Fibroblast of lung (primary cell): ENCODE data around the gene KIAA1217. TPM values are rescaled to one million over a fixed set of nuclear protein-coding genes. Genes with fewer than 3 reads are reported as not detected.

Experiments used
- DNase-seq, 2 donors: peaks; one replicate each; pipeline versions ENCODE4 v3.0.0 to v3.0.0-alpha.2; 2010; ENCODE audit warnings: low read depth in 2 of 2
- H2AFZ ChIP-seq: 2 replicates; pipeline ENCODE4 v1.5.1; 2012; ENCODE audit warnings: low read length, control low read depth, inconsistent platforms
- H3K27ac ChIP-seq: 2 replicates; pipeline ENCODE4 v1.5.1; 2011; ENCODE audit warnings: low read length, control low read depth; ENCODE audit not compliant: insufficient read depth
- H3K27me3 ChIP-seq: 2 replicates; pipeline ENCODE4 v1.5.1; 2011; ENCODE audit warnings: mild to moderate bottlenecking, low read length; ENCODE audit not compliant: control insufficient read depth, insufficient read depth
- H3K36me3 ChIP-seq: 2 replicates; pipeline ENCODE4 v1.5.1; 2011; ENCODE audit warnings: low read length; ENCODE audit not compliant: control insufficient read depth, insufficient read depth
- H3K4me1 ChIP-seq: 2 replicates; pipeline ENCODE4 v1.5.1; 2011; ENCODE audit warnings: low read length; ENCODE audit not compliant: control insufficient read depth, insufficient read depth; ENCODE audit errors: extremely low read depth
- H3K4me2 ChIP-seq: 2 replicates; pipeline ENCODE4 v1.5.1; 2011; ENCODE audit warnings: low read length, control low read depth; ENCODE audit not compliant: insufficient read depth; ENCODE audit errors: extremely low read depth
- H3K4me3 ChIP-seq, 4 experiments: fragments of 200-600 bp in 1 of 4; sonication (generic) in 1 of 4; replicated peaks in 1 of 4; 2 replicates each; pipeline ENCODE4 v1.5.1; 2011 to 2016; ENCODE audit warnings: low read length in 4 of 4, low read depth in 3 of 4, mild to moderate bottlenecking in 3 of 4, control low read depth in 2 of 4, inconsistent platforms in 1 of 4, mixed read lengths in 1 of 4; ENCODE audit not compliant: insufficient read depth in 1 of 4; ENCODE audit errors: control extremely low read depth in 1 of 4
- H3K79me2 ChIP-seq: 2 replicates; pipeline ENCODE4 v1.5.1; 2012; ENCODE audit warnings: mild to moderate bottlenecking, low read length, inconsistent platforms; ENCODE audit not compliant: control insufficient read depth, insufficient read depth
- H3K9ac ChIP-seq: 2 replicates; pipeline ENCODE4 v1.5.1; 2011; ENCODE audit warnings: mild to moderate bottlenecking, low read length, control low read depth; ENCODE audit not compliant: insufficient read depth
- H3K9me3 ChIP-seq: 2 replicates; pipeline ENCODE4 v1.5.1; 2012; ENCODE audit warnings: low read depth, low read length; ENCODE audit not compliant: control insufficient read depth, insufficient read depth
- H4K20me1 ChIP-seq: 2 replicates; pipeline ENCODE4 v1.5.1; 2011; ENCODE audit warnings: low read length; ENCODE audit not compliant: control insufficient read depth, insufficient read depth; ENCODE audit errors: extremely low read depth
- EZH2 ChIP-seq: IDR thresholded peaks from 2 replicates; pipeline ENCODE4 v1.5.1; 2012; ENCODE audit warnings: low read length, control low read depth, mild to moderate bottlenecking; ENCODE audit errors: missing control alignments
- polyA plus RNA-seq, 2 donors: library from polyadenylated mRNA; depleted of rRNA in 1 of 2; stranded (reverse) in 1 of 2; unstranded in 1 of 2; fragments of >200 nt; gene quantifications; 2 replicates each; pipeline ENCODE4 v1.2.1, GENCODE V29; 2011 to 2012; ENCODE audit warnings: missing spikeins in 1 of 2
- total RNA-seq: library from RNA; depleted of rRNA; stranded (reverse); fragments of >200 nt; gene quantifications from 2 replicates; pipeline ENCODE4 v1.2.1, GENCODE V29; 2014
- TF ChIP-seq, protein P1 (sequence below), 2 donors: IDR thresholded peaks in 1 of 2; conservative IDR thresholded peaks in 1 of 2; 1 replicate in 1 of 2; 2 replicates in 1 of 2; pipeline ENCODE4 v1.5.1; 2011 to 2012; ENCODE audit warnings: low read length in 2 of 2, control low read depth in 1 of 2, inconsistent platforms in 1 of 2, low read depth in 1 of 2, mild to moderate bottlenecking in 1 of 2

The KIAA1217 gene
- total and polyA plus RNA-seq, 2 donors (not counting 1 experiment from before 2014, with no cell fraction given) = 0.92 to 1.5 TPM

GRCh38 chr10:24449769-24450310 lies 240.9 kb downstream of the KIAA1217 start:
- H3K4me1 ChIP-seq = no peaks in the 10 kb centered on the region
- no peak for DNase-seq
- peak overlapping the region in 3 of 4 experiments; percentile 27 to 54 (median 45) for H3K4me3 ChIP-seq
- peak overlapping the region; percentile 66 for H3K4me2 ChIP-seq
- no peak overlapping the region for H2AFZ ChIP-seq
- H3K36me3 ChIP-seq = no peaks in the 10 kb centered on the region
- H4K20me1 ChIP-seq = no peaks in the 10 kb centered on the region
- H3K9ac ChIP-seq = no peak overlapping the region
- peak overlapping the region; percentile 23 for H3K27ac ChIP-seq
- no peaks in the 10 kb centered on the region for H3K27me3 ChIP-seq
- no peaks in the 10 kb centered on the region for H3K9me3 ChIP-seq
- TF ChIP-seq, protein P1, sequence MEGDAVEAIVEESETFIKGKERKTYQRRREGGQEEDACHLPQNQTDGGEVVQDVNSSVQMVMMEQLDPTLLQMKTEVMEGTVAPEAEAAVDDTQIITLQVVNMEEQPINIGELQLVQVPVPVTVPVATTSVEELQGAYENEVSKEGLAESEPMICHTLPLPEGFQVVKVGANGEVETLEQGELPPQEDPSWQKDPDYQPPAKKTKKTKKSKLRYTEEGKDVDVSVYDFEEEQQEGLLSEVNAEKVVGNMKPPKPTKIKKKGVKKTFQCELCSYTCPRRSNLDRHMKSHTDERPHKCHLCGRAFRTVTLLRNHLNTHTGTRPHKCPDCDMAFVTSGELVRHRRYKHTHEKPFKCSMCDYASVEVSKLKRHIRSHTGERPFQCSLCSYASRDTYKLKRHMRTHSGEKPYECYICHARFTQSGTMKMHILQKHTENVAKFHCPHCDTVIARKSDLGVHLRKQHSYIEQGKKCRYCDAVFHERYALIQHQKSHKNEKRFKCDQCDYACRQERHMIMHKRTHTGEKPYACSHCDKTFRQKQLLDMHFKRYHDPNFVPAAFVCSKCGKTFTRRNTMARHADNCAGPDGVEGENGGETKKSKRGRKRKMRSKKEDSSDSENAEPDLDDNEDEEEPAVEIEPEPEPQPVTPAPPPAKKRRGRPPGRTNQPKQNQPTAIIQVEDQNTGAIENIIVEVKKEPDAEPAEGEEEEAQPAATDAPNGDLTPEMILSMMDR (conservative IDR thresholded peaks at IDR 0.05 in 1 of 2, IDR thresholded peaks at IDR 0.05 in 1 of 2; ENCODE audit: low read depth in 1 of 2, low read length in 2 of 2) = no peak
- no peak for TF ChIP-seq EZH2
- H3K79me2 ChIP-seq = no peaks in the 10 kb centered on the region

GRCh38 chr10:24451325-24451820 lies 242.4 kb downstream of the KIAA1217 start:
- no peaks in the 10 kb centered on the region for H4K20me1 ChIP-seq
- DNase-seq = no peak
- H3K4me3 ChIP-seq = peak overlapping the region in 1 of 4 experiments; percentile 45
- H3K36me3 ChIP-seq = no peaks in the 10 kb centered on the region
- no peaks in the 10 kb centered on the region for H3K9me3 ChIP-seq
- no peak overlapping the region for H3K9ac ChIP-seq
- no peaks in the 10 kb centered on the region for H3K79me2 ChIP-seq
- H3K27me3 ChIP-seq = no peaks in the 10 kb centered on the region
- H3K4me2 ChIP-seq = no peak overlapping the region
- no peak for TF ChIP-seq EZH2
- TF ChIP-seq, protein P1 (conservative IDR thresholded peaks at IDR 0.05 in 1 of 2, IDR thresholded peaks at IDR 0.05 in 1 of 2; ENCODE audit: low read depth in 1 of 2, low read length in 2 of 2) = no peak
- no peak overlapping the region for H3K27ac ChIP-seq
- no peak overlapping the region for H2AFZ ChIP-seq
- H3K4me1 ChIP-seq = no peaks in the 10 kb centered on the region

- no peaks in the 10 kb centered on the region for H3K27me3 ChIP-seq
- H3K27ac ChIP-seq = no peak overlapping the region
- H3K79me2 ChIP-seq = no peaks in the 10 kb centered on the region
- DNase-seq = no peak
- no peak overlapping the region for H3K9ac ChIP-seq
- no peak overlapping the region for H2AFZ ChIP-seq
- no peak for TF ChIP-seq EZH2
- TF ChIP-seq, protein P1 (conservative IDR thresholded peaks at IDR 0.05 in 1 of 2, IDR thresholded peaks at IDR 0.05 in 1 of 2; ENCODE audit: low read depth in 1 of 2, low read length in 2 of 2) = no peak
- H3K4me3 ChIP-seq = no peak overlapping the region
- H3K4me1 ChIP-seq = no peaks in the 10 kb centered on the region
- no peaks in the 10 kb centered on the region for H4K20me1 ChIP-seq
- H3K9me3 ChIP-seq = no peaks in the 10 kb centered on the region
- no peaks in the 10 kb centered on the region for H3K36me3 ChIP-seq
- H3K4me2 ChIP-seq = no peak overlapping the region
Observed at GRCh38 chr10:24452030-24452429, 243.1 kb downstream of the KIAA1217 start.
